Stimulated activated CD4-positive, alpha-beta T cell treated with anti-CD3 and anti-CD28 coated beads, Interleukin-2, amount 100 ng/mL, for 4 hours (primary cell): ENCODE results near the gene DPM2.

ENCODE experiments used
- DNase-seq: peaks from one replicate; pipeline ENCODE4 v3.0.0-alpha.2; 2020; ENCODE audit warnings: low read depth

DPM2 gene

GRCh38 chr9:127937388-127938297, at the start of gene DPM2:
Gene DPM2, minus strand, starts transcription at chr9:127937854. Its CDS starts 34 bp downstream, at chr9:127937820.
- DNase-seq = peak; percentile 82

GRCh38 chr9:127987103-127987614, 49.5 kb upstream of the DPM2 start:
- DNase-seq = no peak

GRCh38 chr9:127985011-127985410, 47.4 kb upstream of the DPM2 start:
- no peak for DNase-seq

- DNase-seq = no peak
These were observed 46.2 kb upstream of the DPM2 start for GRCh38 chr9:127983847-127984289.

GRCh38 chr9:127982912-127983311, 45.3 kb upstream of the DPM2 start:
- no peak for DNase-seq

- DNase-seq = no peak
These were observed 44.0 kb upstream of the DPM2 start for GRCh38 chr9:127981559-127982121.

- peak; percentile 97 for DNase-seq
These were observed 43.3 kb upstream of the DPM2 start, which contains the start of gene EEIG1 for GRCh38 chr9:127980706-127981558. Gene EEIG1, minus strand, starts transcription at chr9:127980989. Its CDS starts 852 bp downstream, at chr9:127980137.

- no peak for DNase-seq
These were observed 42.5 kb upstream of the DPM2 start for GRCh38 chr9:127980060-127980705.

GRCh38 chr9:127979333-127980059, 41.8 kb upstream of the DPM2 start:
- DNase-seq = no peak

GRCh38 chr9:127979015-127979332, 41.3 kb upstream of the DPM2 start:
- DNase-seq = no peak

GRCh38 chr9:127977884-127978647, 40.4 kb upstream of the DPM2 start:
- no peak for DNase-seq

GRCh38 chr9:127977009-127977883, 39.6 kb upstream of the DPM2 start:
- no peak for DNase-seq

- DNase-seq = no peak
These were observed 38.8 kb upstream of the DPM2 start for GRCh38 chr9:127976498-127976897.

- no peak for DNase-seq
These were observed 38.0 kb upstream of the DPM2 start for GRCh38 chr9:127975376-127976315.

- DNase-seq = no peak
These were observed 37.2 kb upstream of the DPM2 start for GRCh38 chr9:127974769-127975261.

- DNase-seq = no peak
These were observed 36.5 kb upstream of the DPM2 start for GRCh38 chr9:127974001-127974768.
